Activated T-cell treated with anti-CD3 and anti-CD28 coated beads, Interleukin-2, amount 50 U/mL, for 4 hours (primary cell): ENCODE results near the gene USP20. TPM values are rescaled to one million over a fixed set of nuclear protein-coding genes. Genes with fewer than 3 reads are reported as not detected.
A peak's percentile ranks its signal among the peaks of the same experiment; 100 is the strongest.

Source experiments
- ATAC-seq, 2 donors: fragments of 200-7000 bp; cut with Tn5 transposase; one replicate each; pipeline ENCODE4 v1.10.0; 2021
- DNase-seq: peaks from one replicate; pipeline ENCODE4 v3.0.0-alpha.2; 2020
- H3K27me3 Mint-ChIP-seq: one replicate; pipeline ENCODE4 v1.8.0; 2021; ENCODE audit warnings: low read depth, mixed read lengths
- H3K36me3 Mint-ChIP-seq: one replicate; pipeline ENCODE4 v1.8.0; 2022; ENCODE audit warnings: mixed read lengths; ENCODE audit not compliant: insufficient read depth
- H3K4me1 Mint-ChIP-seq: one replicate; pipeline ENCODE4 v1.8.0; 2021; ENCODE audit warnings: low read depth, mixed read lengths
- H3K4me3 Mint-ChIP-seq: one replicate; pipeline ENCODE4 v1.8.0; 2021; ENCODE audit warnings: mild to moderate bottlenecking, moderate library complexity, mixed read lengths
- H3K9me3 Mint-ChIP-seq: one replicate; pipeline ENCODE4 v1.8.0; 2021; ENCODE audit warnings: mixed read lengths
- total RNA-seq, 3 donors: library from RNA; stranded (reverse); gene quantifications; one replicate each; pipeline ENCODE4 v1.2.1, GENCODE V29; 2021

USP20 gene
- total RNA-seq, 3 donors from 2014 or later = 39.1 to 48.4 (median 47.0) TPM

- Mint-ChIP-seq H3K9me3 (no peaks in the 10 kb centered on the region), H3K4me3 (peak overlapping the region; percentile 51), H3K36me3 (peaks cover 21% of the 10 kb centered on the region), H3K4me1 (peaks cover 71% of the 10 kb centered on the region), H3K27me3 (no peaks in the 10 kb centered on the region)
- ATAC-seq (peak; percentile 89), DNase-seq (peak; percentile 86)
Measured at GRCh38 chr9:129868872-129869486, 33.7 kb downstream of the USP20 start.

- ATAC-seq (no peak), DNase-seq (no peak)
- H3K4me3 Mint-ChIP-seq = peak overlapping the region; percentile 51
- H3K9me3 Mint-ChIP-seq = no peaks in the 10 kb centered on the region
- peaks cover 27% of the 10 kb centered on the region for H3K36me3 Mint-ChIP-seq
- H3K4me1 Mint-ChIP-seq = peaks cover 67% of the 10 kb centered on the region
- H3K27me3 Mint-ChIP-seq = no peaks in the 10 kb centered on the region
Measured at GRCh38 chr9:129869585-129870501, 34.6 kb downstream of the USP20 start.

- H3K4me3 Mint-ChIP-seq = no peak overlapping the region
Measured at GRCh38 chr9:129871046-129871445, 35.8 kb downstream of the USP20 start.

GRCh38 chr9:129873563-129874190, 38.4 kb downstream of the USP20 start:
- ATAC-seq (no peak), DNase-seq (no peak)
- no peaks in the 10 kb centered on the region for H3K9me3 Mint-ChIP-seq
- peaks cover 42% of the 10 kb centered on the region for H3K4me1 Mint-ChIP-seq
- peaks cover 20% of the 10 kb centered on the region for H3K36me3 Mint-ChIP-seq
- no peak overlapping the region for H3K4me3 Mint-ChIP-seq
- H3K27me3 Mint-ChIP-seq = no peaks in the 10 kb centered on the region

More at GRCh38 chr9:129871046-129871445, 35.8 kb downstream of the USP20 start:
- no peak for DNase-seq
- no peak for ATAC-seq
- no peaks in the 10 kb centered on the region for H3K9me3 Mint-ChIP-seq
- H3K27me3 Mint-ChIP-seq = no peaks in the 10 kb centered on the region
- peaks cover 59% of the 10 kb centered on the region for H3K4me1 Mint-ChIP-seq
- peaks cover 24% of the 10 kb centered on the region for H3K36me3 Mint-ChIP-seq

- H3K36me3 Mint-ChIP-seq = peaks cover 24% of the 10 kb centered on the region
Measured at GRCh38 chr9:129874261-129875101, 39.2 kb downstream of the USP20 start.

GRCh38 chr9:129875181-129875611, 39.9 kb downstream of the USP20 start:
- no peak for DNase-seq
- H3K4me3 Mint-ChIP-seq = no peak overlapping the region
- peak in 1 of 2 donors; percentile 18 for ATAC-seq
- no peaks in the 10 kb centered on the region for H3K27me3 Mint-ChIP-seq
- peaks cover 20% of the 10 kb centered on the region for H3K36me3 Mint-ChIP-seq
- H3K9me3 Mint-ChIP-seq = no peaks in the 10 kb centered on the region
- H3K4me1 Mint-ChIP-seq = peaks cover 26% of the 10 kb centered on the region

More at GRCh38 chr9:129874261-129875101, 39.2 kb downstream of the USP20 start:
- Mint-ChIP-seq H3K4me3 (no peak overlapping the region), H3K9me3 (no peaks in the 10 kb centered on the region), H3K4me1 (peaks cover 33% of the 10 kb centered on the region), H3K27me3 (no peaks in the 10 kb centered on the region)
- ATAC-seq (no peak), DNase-seq (no peak)

GRCh38 chr9:129875687-129876395, 40.6 kb downstream of the USP20 start:
- no peak overlapping the region for H3K4me3 Mint-ChIP-seq
- no peak for DNase-seq
- no peak for ATAC-seq
- no peaks in the 10 kb centered on the region for H3K9me3 Mint-ChIP-seq
- no peaks in the 10 kb centered on the region for H3K27me3 Mint-ChIP-seq
- peaks cover 20% of the 10 kb centered on the region for H3K4me1 Mint-ChIP-seq
- H3K36me3 Mint-ChIP-seq = peaks cover 18% of the 10 kb centered on the region

GRCh38 chr9:129876815-129877214, 41.6 kb downstream of the USP20 start:
- peaks cover 16% of the 10 kb centered on the region for H3K36me3 Mint-ChIP-seq
- no peak overlapping the region for H3K4me3 Mint-ChIP-seq
- DNase-seq (no peak), ATAC-seq (no peak)
- H3K27me3 Mint-ChIP-seq = no peaks in the 10 kb centered on the region
- no peaks in the 10 kb centered on the region for H3K9me3 Mint-ChIP-seq
- H3K4me1 Mint-ChIP-seq = peaks cover 13% of the 10 kb centered on the region

- Mint-ChIP-seq H3K4me3 (no peak overlapping the region), H3K27me3 (no peaks in the 10 kb centered on the region), H3K36me3 (peaks cover 18% of the 10 kb centered on the region), H3K9me3 (no peaks in the 10 kb centered on the region), H3K4me1 (peaks cover 8% of the 10 kb centered on the region)
- DNase-seq (no peak), ATAC-seq (no peak)
Measured at GRCh38 chr9:129878291-129878690, 43.0 kb downstream of the USP20 start.

GRCh38 chr9:129879103-129879699, 43.9 kb downstream of the USP20 start:
- no peaks in the 10 kb centered on the region for H3K27me3 Mint-ChIP-seq
- no peak for DNase-seq
- H3K36me3 Mint-ChIP-seq = peaks cover 13% of the 10 kb centered on the region
- peak in 1 of 2 donors; percentile 9 for ATAC-seq
- H3K4me1 Mint-ChIP-seq = peaks cover 14% of the 10 kb centered on the region
- no peaks in the 10 kb centered on the region for H3K9me3 Mint-ChIP-seq
- H3K4me3 Mint-ChIP-seq = no peak overlapping the region

GRCh38 chr9:129879991-129880653, 44.9 kb downstream of the USP20 start:
- no peak overlapping the region for H3K4me3 Mint-ChIP-seq
- H3K36me3 Mint-ChIP-seq = peaks cover 7% of the 10 kb centered on the region
- H3K27me3 Mint-ChIP-seq = no peaks in the 10 kb centered on the region
- peaks cover 20% of the 10 kb centered on the region for H3K4me1 Mint-ChIP-seq
- no peak for ATAC-seq
- DNase-seq = no peak
- no peaks in the 10 kb centered on the region for H3K9me3 Mint-ChIP-seq

GRCh38 chr9:129880654-129881546, 45.6 kb downstream of the USP20 start:
- DNase-seq (no peak), ATAC-seq (no peak)
- Mint-ChIP-seq H3K36me3 (peaks cover 7% of the 10 kb centered on the region), H3K4me3 (no peak overlapping the region), H3K27me3 (no peaks in the 10 kb centered on the region), H3K9me3 (no peaks in the 10 kb centered on the region), H3K4me1 (peaks cover 27% of the 10 kb centered on the region)
